IMR-90 (cell line): ENCODE data around the gene AP3D1. TPM values are rescaled to one million over a fixed set of nuclear protein-coding genes. Genes with fewer than 3 reads are reported as not detected.
A peak's percentile ranks its signal among the peaks of the same experiment; 100 is the strongest.

Experiments
- ATAC-seq: fragments of 200-7000 bp; cut with Tn5 transposase; 2 replicates; pipeline ENCODE4 v1.9.1; 2020; ENCODE audit warnings: low read depth, mild to moderate bottlenecking, moderate library complexity
- BruUV-seq: library from RNA; stranded (reverse); fragments of 400-500 nt; replicated peaks from 2 replicates; lab custom pipeline; 2021; lab: Mats Ljungman, UMichigan
- CTCF ChIA-PET: fragments of 300-600 bp; formaldehyde crosslinking; extraction: SDS; loops from one replicate; lab custom pipeline; 2021; ENCODE audit warnings: antibody characterized with exemption; lab: Yijun Ruan, JAX
- POLR2A ChIA-PET: fragments of 300-600 bp; sonication (Branson Sonifier 250); formaldehyde crosslinking; loops from one replicate; lab custom pipeline; 2022; ENCODE audit warnings: antibody characterized with exemption; ENCODE audit not compliant: unreplicated experiment; lab: Charles Lee
- DNase-seq: peaks from one replicate; pipeline ENCODE4 v3.0.0; 2013
- H2AFZ ChIP-seq: replicated peaks from 2 replicates; pipeline ENCODE3; 2013; ENCODE audit warnings: low read length, mild to moderate bottlenecking; ENCODE audit not compliant: poor library complexity
- H2AK5ac ChIP-seq: 2 replicates; pipeline ENCODE4 v1.6.1; 2013; ENCODE audit warnings: low read depth, low read length, inconsistent platforms
- H2AK9ac ChIP-seq: replicated peaks from 2 replicates; pipeline ENCODE3; 2013; ENCODE audit warnings: mild to moderate bottlenecking, low read depth, low read length, moderate library complexity; ENCODE audit not compliant: poor library complexity
- H2BK120ac ChIP-seq: 2 replicates; pipeline ENCODE4 v1.6.1; 2013; ENCODE audit warnings: low read depth, low read length, inconsistent platforms
- H2BK15ac ChIP-seq: 3 replicates; pipeline ENCODE4 v1.6.1; 2013; ENCODE audit warnings: low read depth, low read length, inconsistent platforms
- H2BK20ac ChIP-seq: 2 replicates; pipeline ENCODE4 v1.6.1; 2013; ENCODE audit warnings: low read depth, mild to moderate bottlenecking, inconsistent platforms, low read length, moderate library complexity
- H2BK5ac ChIP-seq: 2 replicates; pipeline ENCODE4 v1.6.1; 2013; ENCODE audit warnings: mild to moderate bottlenecking, low read depth, low read length, inconsistent platforms; ENCODE audit not compliant: poor library complexity, severe bottlenecking
- H3K14ac ChIP-seq: replicated peaks from 2 replicates; pipeline ENCODE4 v1.6.1; 2013; ENCODE audit warnings: low read depth, low read length, inconsistent platforms
- H3K18ac ChIP-seq: 2 replicates; pipeline ENCODE4 v1.6.1; 2013; ENCODE audit warnings: low read depth, low read length, control low read depth
- H3K23ac ChIP-seq: 2 replicates; pipeline ENCODE4 v1.6.1; 2013; ENCODE audit warnings: low read depth, low read length, inconsistent platforms
- H3K27ac ChIP-seq: 2 replicates; pipeline ENCODE4 v1.5.1; 2013; ENCODE audit warnings: mild to moderate bottlenecking, control low read depth, low read length; ENCODE audit not compliant: insufficient read depth
- H3K27me3 ChIP-seq: 2 replicates; pipeline ENCODE4 v1.6.1; 2013; ENCODE audit warnings: low read length; ENCODE audit not compliant: control insufficient read depth, insufficient read depth
- H3K36me3 ChIP-seq: 2 replicates; pipeline ENCODE4 v1.6.1; 2013; ENCODE audit warnings: low read length, mixed read lengths; ENCODE audit not compliant: control insufficient read depth, insufficient read depth
- H3K4ac ChIP-seq: 2 replicates; pipeline ENCODE4 v1.6.1; 2013; ENCODE audit warnings: low read depth, low read length, inconsistent platforms
- H3K4me1 ChIP-seq: 2 replicates; pipeline ENCODE4 v1.6.1; 2013; ENCODE audit warnings: low read length, mixed read lengths; ENCODE audit not compliant: control insufficient read depth, insufficient read depth
- H3K4me2 ChIP-seq: 2 replicates; pipeline ENCODE4 v1.6.1; 2013; ENCODE audit warnings: low read depth, mild to moderate bottlenecking, control low read depth, low read length, moderate library complexity
- H3K4me3 ChIP-seq: 2 replicates; pipeline ENCODE4 v1.5.1; 2013; ENCODE audit warnings: low read depth, mild to moderate bottlenecking, control low read depth, low read length, moderate library complexity; ENCODE audit not compliant: insufficient read depth
- H3K56ac ChIP-seq: 2 replicates; pipeline ENCODE4 v1.6.1; 2013; ENCODE audit warnings: low read length, inconsistent platforms; ENCODE audit not compliant: insufficient read depth; ENCODE audit errors: extremely low read depth
- H3K79me1 ChIP-seq, 2 experiments: 2 replicates each; pipeline ENCODE4 v1.6.1; 2013; ENCODE audit warnings: low read length in 2 of 2, inconsistent platforms in 1 of 2, low read depth in 1 of 2
- H3K9ac ChIP-seq: 2 replicates; pipeline ENCODE4 v1.6.1; 2013; ENCODE audit warnings: low read depth, low read length, control low read depth
- H3K9me1 ChIP-seq: 2 replicates; pipeline ENCODE4 v1.6.1; 2013; ENCODE audit warnings: low read length, inconsistent platforms; ENCODE audit not compliant: insufficient read depth
- H3K9me3 ChIP-seq: 2 replicates; pipeline ENCODE4 v1.6.1; 2013; ENCODE audit warnings: low read length; ENCODE audit not compliant: control insufficient read depth, insufficient read depth
- H4K20me1 ChIP-seq: 2 replicates; pipeline ENCODE4 v1.6.1; 2013; ENCODE audit warnings: low read length, inconsistent platforms; ENCODE audit not compliant: insufficient read depth
- H4K5ac ChIP-seq: 2 replicates; pipeline ENCODE4 v1.6.1; 2013; ENCODE audit warnings: mild to moderate bottlenecking, low read depth, low read length, control low read depth
- H4K8ac ChIP-seq, 2 experiments: 2 replicates each; pipeline ENCODE4 v1.6.1; 2013; ENCODE audit warnings: low read depth in 2 of 2, low read length in 2 of 2, control low read depth in 1 of 2, inconsistent platforms in 1 of 2
- H4K91ac ChIP-seq: 2 replicates; pipeline ENCODE4 v1.6.1; 2013; ENCODE audit warnings: low read depth, low read length, inconsistent platforms; ENCODE audit not compliant: insufficient read depth
- BHLHE40 ChIP-seq: fragments of 150-350 bp; IDR thresholded peaks from 2 replicates; pipeline ENCODE4 v1.6.1; 2016; ENCODE audit warnings: mild to moderate bottlenecking, low read depth, low read length
- CEBPB ChIP-seq: IDR thresholded peaks from 2 replicates; pipeline ENCODE4 v1.6.1; 2012; ENCODE audit warnings: low read depth, low read length, improper control_type of control experiment
- CHD1 ChIP-seq: IDR thresholded peaks from 2 replicates; pipeline ENCODE4 v1.6.1; 2012; ENCODE audit warnings: low read depth, low read length, improper control_type of control experiment
- FOS ChIP-seq: fragments of 150-350 bp; IDR thresholded peaks from 2 replicates; pipeline ENCODE4 v1.6.1; 2016; ENCODE audit warnings: low read depth, low read length
- MAFK ChIP-seq: IDR thresholded peaks from 2 replicates; pipeline ENCODE4 v1.6.1; 2012; ENCODE audit warnings: low read depth, low read length, improper control_type of control experiment
- MAZ ChIP-seq: IDR thresholded peaks from 2 replicates; pipeline ENCODE4 v1.6.1; 2012; ENCODE audit warnings: low read depth, mild to moderate bottlenecking, low read length, improper control_type of control experiment, moderate library complexity, borderline replicate concordance
- NFE2L2 ChIP-seq: fragments of 150-350 bp; IDR thresholded peaks from 2 replicates; pipeline ENCODE4 v1.6.1; 2016; ENCODE audit warnings: low read depth, mild to moderate bottlenecking, low read length
- RCOR1 ChIP-seq: IDR thresholded peaks from 2 replicates; pipeline ENCODE4 v1.6.1; 2012; ENCODE audit warnings: mild to moderate bottlenecking, low read length, improper control_type of control experiment; ENCODE audit not compliant: insufficient replicate concordance
- RFX5 ChIP-seq: IDR thresholded peaks from 2 replicates; pipeline ENCODE4 v1.8.0; 2012; ENCODE audit warnings: low read depth, mild to moderate bottlenecking, low read length, moderate library complexity
- SMC3 ChIP-seq: fragments of 150-350 bp; IDR thresholded peaks from 2 replicates; pipeline ENCODE4 v1.6.1; 2016; ENCODE audit warnings: low read depth, mild to moderate bottlenecking, antibody characterized with exemption, low read length, moderate library complexity
- WGBS, 2 experiments: methylation state at CpG; one replicate each; pipeline versions ENCODE4 v1.1.5 to v1.1.7; 2013; ENCODE audit warnings: missing lambda C conversion rate in 2 of 2; ENCODE audit not compliant: insufficient read length in 1 of 2; ENCODE audit errors: extremely low coverage in 2 of 2; 5-methylcytosine and 5-hydroxymethylcytosine counted together
- dilution Hi-C: fragments of 300-500 bp; cut with HindIII; formaldehyde crosslinking; loops from one replicate; pipeline ENCODE4 v1.14.3; 2018; ENCODE audit warnings: low sequenced_read_pairs; ENCODE audit not compliant: unreplicated experiment
- in situ Hi-C: fragments of 300-500 bp; cut with MboI; formaldehyde crosslinking; loops from 3 replicates; pipeline ENCODE4 v1.14.3; 2019; ENCODE audit warnings: low sequenced_read_pairs, inconsistent platforms, mixed read lengths
- intact Hi-C: fragments of 100-400 bp; cut with micrococcal nuclease; formaldehyde crosslinking; loops from 2 replicates; pipeline ENCODE4 v1.10.0; 2022
- polyA plus RNA-seq, 3 experiments: library from polyadenylated mRNA; depleted of rRNA; stranded (reverse); fragments of >200 nt; gene quantifications; 2 replicates each; pipeline ENCODE4 v1.2.3, GENCODE V29; 2012; ENCODE audit warnings: low replicate concordance in 1 of 3
- total RNA-seq: library from RNA; depleted of rRNA; stranded (reverse); fragments of >200 nt; gene quantifications from 2 replicates; pipeline ENCODE4 v1.2.3, GENCODE V29; 2012
- TF ChIP-seq, protein P1 (sequence below): conservative IDR thresholded peaks from 2 replicates; pipeline ENCODE4 v1.5.1; 2012; ENCODE audit warnings: mild to moderate bottlenecking, low read depth, low read length, improper control_type of control experiment
- TF ChIP-seq, protein P2 (sequence below): fragments of 150-350 bp; IDR thresholded peaks from 2 replicates; pipeline ENCODE4 v1.6.1; 2017; ENCODE audit warnings: mild to moderate bottlenecking, antibody characterized with exemption, low read length, low read depth

AP3D1 gene
- total and polyA plus RNA-seq, 2 of the 4 experiments (the other 2 are of a cell fraction) = 75.3 to 129 TPM

DNA sequence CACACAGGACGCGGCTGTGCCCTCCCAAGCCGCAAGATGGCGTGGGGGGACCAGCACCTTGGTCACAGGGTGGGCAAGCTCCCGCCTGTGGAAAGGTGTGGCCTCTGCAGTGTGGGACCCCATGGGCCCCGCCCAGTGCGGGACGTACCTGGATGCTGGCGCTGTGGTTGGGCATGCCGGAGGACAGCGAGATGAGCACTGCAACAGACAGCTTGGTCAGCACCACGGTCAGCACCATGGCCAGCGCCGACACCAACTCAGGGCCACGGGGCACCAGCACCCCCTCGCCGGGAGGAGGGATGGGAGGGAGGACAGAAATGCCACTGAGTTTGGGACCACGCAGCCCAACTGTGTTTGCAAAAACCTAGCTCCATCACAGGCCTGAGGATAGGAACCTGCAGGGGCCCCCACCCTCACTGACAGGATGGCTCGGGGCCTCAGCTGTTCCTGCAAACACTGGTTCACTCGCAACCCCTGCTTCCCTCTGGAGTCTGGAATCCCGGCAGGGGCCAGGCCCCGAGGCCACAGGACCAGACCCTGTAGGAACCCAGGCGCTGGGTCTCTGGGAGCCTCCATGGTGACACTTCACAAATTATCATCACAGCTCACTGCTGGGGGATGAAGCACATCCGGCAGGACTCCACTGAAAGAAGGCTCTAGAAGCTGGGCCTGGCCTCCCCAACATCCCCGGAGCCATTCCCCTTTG is 27.5 kb downstream of the AP3D1 start:
- Histone ChIP-seq H3K4me2 (no peak overlapping the region), H3K4me3 (no peak overlapping the region), H2BK20ac (no peak overlapping the region), H2AK9ac (no peak overlapping the region), H2BK5ac (no peak overlapping the region), H2BK15ac (no peak overlapping the region), H3K36me3 (peaks cover 70% of the 10 kb centered on the region), H3K4me1 (no peaks in the 10 kb centered on the region), H3K27me3 (no peaks in the 10 kb centered on the region), H4K5ac (no peak overlapping the region), H3K27ac (no peak overlapping the region), H3K14ac (no peak overlapping the region), H3K56ac (no peak overlapping the region), H2AFZ (no peak overlapping the region), H3K79me1 (peaks cover 1 to 54% of the 10 kb centered on the region in 2 experiments; a peak in 3 of 4 replicates), H3K9me3 (no peaks in the 10 kb centered on the region), H3K9ac (no peak overlapping the region), H3K18ac (no peak overlapping the region), H4K8ac (no peak overlapping the region), H2AK5ac (no peak overlapping the region), H3K23ac (no peak overlapping the region), H2BK120ac (no peak overlapping the region), H4K91ac (no peak overlapping the region), H3K9me1 (peaks cover 7% of the 10 kb centered on the region; the same call in 1 of the 2 replicates), H4K20me1 (peaks cover 52% of the 10 kb centered on the region), H3K4ac (no peak overlapping the region)
- TF ChIP-seq FOS (no peak), CHD1 (no peak), RFX5 (no peak), NFE2L2 (no peak), RCOR1 (no peak), CEBPB (no peak), SMC3 (no peak), MAZ (no peak), MAFK (no peak), BHLHE40 (no peak)
- TF ChIP-seq, protein P1, sequence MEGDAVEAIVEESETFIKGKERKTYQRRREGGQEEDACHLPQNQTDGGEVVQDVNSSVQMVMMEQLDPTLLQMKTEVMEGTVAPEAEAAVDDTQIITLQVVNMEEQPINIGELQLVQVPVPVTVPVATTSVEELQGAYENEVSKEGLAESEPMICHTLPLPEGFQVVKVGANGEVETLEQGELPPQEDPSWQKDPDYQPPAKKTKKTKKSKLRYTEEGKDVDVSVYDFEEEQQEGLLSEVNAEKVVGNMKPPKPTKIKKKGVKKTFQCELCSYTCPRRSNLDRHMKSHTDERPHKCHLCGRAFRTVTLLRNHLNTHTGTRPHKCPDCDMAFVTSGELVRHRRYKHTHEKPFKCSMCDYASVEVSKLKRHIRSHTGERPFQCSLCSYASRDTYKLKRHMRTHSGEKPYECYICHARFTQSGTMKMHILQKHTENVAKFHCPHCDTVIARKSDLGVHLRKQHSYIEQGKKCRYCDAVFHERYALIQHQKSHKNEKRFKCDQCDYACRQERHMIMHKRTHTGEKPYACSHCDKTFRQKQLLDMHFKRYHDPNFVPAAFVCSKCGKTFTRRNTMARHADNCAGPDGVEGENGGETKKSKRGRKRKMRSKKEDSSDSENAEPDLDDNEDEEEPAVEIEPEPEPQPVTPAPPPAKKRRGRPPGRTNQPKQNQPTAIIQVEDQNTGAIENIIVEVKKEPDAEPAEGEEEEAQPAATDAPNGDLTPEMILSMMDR = no peak
- TF ChIP-seq, protein P2, sequence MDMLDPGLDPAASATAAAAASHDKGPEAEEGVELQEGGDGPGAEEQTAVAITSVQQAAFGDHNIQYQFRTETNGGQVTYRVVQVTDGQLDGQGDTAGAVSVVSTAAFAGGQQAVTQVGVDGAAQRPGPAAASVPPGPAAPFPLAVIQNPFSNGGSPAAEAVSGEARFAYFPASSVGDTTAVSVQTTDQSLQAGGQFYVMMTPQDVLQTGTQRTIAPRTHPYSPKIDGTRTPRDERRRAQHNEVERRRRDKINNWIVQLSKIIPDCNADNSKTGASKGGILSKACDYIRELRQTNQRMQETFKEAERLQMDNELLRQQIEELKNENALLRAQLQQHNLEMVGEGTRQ = no peak
- dilution Hi-C loops (no loop called here), intact Hi-C loops (no loop called here), in situ Hi-C loops (no loop called here)
- ChIA-PET CTCF (no interaction called here), POLR2A (no interaction called here)
- DNase-seq (no peak), ATAC-seq (peak; percentile 56)
- no TSS peak for BruUV-seq
- WGBS, 2 experiments = 90% methylated on average over 2 of the region's 25 CpGs; no CpG with 5 or more reads in 1 of the 2 experiments
